ENCODE data around the gene RBFA.

Gene RBFA

GRCh38 chr18:80076379-80076778, 42.1 kb downstream of the RBFA start:
- no peak for DNase-seq

DNA sequence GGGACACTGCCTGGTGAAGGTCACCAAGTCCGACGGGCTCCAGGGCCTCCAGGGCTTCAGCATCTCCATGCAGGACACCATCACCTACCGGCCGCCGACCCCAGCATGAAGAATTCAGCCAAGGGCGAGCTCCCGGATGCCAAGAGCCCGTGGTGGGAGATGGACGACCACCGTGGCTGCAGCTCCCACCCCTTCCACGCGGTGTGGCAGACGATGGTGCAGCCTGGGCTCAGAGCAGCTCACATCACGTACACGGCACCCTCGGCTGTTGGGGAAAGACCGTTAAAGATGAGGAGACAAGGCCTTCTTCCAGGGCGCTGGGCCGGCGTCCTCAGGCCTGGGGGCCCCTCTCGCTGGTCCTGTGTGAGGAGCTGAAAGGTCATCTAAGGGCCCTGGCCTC, 43.6 kb downstream of the RBFA start:
- no peak for DNase-seq

Data from midbrain (tissue), 1 donor.